Smooth muscle cell of the brain vasculature (primary cell): ENCODE data around the gene DENND1A.

Experiments used
- DNase-seq: peaks from one replicate; pipeline ENCODE4 v3.0.0-alpha.2; 2012; ENCODE audit warnings: low read depth, low spot score

The DENND1A gene

GRCh38 chr9:123541411-123541810, 388.5 kb downstream of the DENND1A start:
- DNase-seq: no peak

DNA sequence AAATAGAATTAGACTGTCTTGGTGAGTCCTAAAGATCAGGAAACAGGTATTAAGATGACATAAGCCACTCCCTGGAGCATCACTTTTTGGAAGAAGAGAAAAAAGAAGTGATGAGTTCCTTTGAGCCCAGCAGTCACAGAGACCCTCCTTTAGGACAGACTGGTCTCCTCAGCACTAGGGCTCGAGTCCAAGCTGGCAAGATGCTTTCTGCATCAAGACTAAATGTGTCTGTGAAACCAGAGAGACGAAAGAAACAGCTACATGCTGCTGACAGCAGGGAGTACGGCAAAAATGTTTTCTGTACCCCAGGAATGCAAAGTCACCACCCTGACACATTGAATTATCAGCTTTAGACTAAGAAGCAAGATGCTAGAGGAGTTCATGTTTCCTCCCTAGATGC, 389.5 kb downstream of the DENND1A start:
- no peak for DNase-seq

DNA sequence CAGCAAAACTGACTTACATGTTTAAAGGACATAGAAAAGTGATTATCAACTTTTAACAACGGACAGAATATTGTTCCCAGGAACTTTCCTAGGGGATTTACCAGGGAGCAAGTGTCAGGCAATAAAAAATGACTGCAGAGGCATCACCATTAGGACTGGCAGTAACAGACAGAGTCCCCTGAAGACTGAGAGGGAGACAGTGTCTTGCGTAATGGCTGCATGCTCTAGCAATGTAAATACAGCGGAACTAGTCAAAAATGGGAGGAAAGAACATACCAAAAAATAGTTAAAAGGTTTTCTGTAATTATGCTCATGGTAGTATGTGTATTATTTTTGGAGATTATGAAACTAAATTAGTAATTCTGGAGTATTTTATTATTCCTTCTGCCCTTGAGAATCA, 392.1 kb downstream of the DENND1A start:
- DNase-seq: no peak

DNA sequence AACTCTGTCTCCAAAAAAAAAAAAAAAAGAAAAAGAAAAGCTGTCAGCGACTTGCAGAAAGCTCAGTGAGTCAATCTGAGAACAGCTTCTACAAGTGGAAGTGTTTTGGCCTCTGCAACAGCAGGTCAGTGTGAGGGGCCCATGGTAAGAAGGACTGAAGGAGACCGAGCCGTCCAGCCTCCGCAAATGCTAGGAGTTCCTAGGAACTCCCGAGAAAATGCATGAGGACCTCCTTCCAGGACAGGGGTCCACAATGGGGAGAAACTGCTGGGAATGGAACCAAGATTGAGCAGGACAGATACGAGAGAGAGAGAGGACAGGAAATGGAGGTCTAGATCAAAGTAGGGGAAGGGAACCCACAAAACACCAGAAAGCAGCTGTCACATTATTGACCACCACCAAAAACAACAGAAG, 393.5 kb downstream of the DENND1A start:
- DNase-seq: no peak

DNA sequence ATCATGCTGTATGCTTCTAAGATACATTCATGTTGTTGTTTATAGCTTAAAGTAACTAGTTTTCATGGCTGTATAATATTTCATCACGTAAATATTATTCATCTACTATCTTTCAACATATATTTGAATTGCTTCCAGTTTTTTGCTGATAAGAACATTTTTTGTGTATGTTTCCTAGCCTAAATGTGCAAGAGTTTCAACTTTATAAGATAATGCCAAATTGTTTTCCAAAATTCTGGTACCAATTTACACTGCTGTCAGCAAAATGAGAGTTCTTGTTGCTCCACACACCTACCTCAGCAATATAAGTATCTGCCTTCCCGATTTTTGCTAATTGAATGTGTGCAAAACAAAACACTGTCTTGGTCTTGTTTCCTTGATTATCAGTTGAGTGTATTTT, 395.6 kb downstream of the DENND1A start:
- no peak for DNase-seq

GRCh38 chr9:123530244-123530643, 399.7 kb downstream of the DENND1A start:
- no peak for DNase-seq

DNA sequence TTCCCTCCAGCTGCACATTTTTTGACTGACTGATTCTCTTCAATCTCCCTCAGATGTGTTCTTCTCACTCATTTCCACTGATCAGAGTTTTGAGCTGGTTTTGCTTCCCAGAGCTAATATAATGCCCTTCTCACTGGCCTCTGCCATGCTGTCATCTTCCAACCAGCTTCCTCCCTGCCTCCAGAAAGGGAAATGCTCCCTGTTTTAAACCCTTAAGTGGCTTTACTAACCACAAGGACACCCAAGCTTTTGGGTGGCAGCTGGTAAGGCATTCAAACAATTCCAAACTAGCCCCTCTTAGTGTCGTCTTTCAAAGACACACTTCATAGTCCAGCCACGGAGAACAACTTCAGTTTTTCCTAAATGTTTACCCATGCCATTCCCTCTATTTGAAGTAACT, 401.4 kb downstream of the DENND1A start:
- DNase-seq: no peak

- no peak for DNase-seq
Observed at GRCh38 chr9:123527981-123528380, 401.9 kb downstream of the DENND1A start.

DNA sequence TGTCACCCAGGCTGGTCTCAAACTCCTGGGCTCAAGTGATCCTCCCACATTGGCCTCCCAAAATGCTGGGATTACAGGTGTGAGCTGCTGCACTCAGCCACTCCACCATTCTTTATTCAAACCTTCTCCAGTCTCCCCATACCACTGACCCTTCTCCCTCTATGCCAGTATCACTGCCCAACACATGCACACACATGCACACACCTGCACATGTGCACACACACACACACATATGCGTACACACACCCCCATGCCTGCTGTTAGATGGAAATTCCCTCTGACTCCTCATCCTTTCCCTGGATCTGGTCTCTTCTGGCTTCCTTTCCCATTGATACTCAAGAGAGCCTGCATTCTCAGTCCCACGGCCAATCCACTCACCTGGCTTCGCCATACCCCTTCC, 404.0 kb downstream of the DENND1A start:
- no peak for DNase-seq

DNA sequence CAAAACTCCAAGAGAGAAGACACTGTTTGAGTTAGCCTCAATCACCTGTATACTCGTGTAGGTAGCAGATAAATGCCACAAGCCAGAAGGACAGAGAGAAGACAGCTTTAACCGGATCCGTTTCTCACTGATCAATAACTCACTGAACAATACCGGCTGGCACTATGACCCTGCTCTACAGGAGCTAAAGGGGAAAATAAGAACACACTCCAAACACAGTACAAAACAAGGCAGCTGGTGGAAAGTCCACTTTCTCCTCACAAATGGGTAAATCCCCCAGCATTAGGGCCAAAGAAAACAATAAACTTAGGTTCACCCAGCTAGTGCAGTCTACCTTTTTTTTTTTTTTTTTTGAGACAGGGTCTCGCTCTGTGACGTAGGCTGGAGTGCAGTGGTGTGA, 404.5 kb downstream of the DENND1A start:
- DNase-seq: no peak

DNA sequence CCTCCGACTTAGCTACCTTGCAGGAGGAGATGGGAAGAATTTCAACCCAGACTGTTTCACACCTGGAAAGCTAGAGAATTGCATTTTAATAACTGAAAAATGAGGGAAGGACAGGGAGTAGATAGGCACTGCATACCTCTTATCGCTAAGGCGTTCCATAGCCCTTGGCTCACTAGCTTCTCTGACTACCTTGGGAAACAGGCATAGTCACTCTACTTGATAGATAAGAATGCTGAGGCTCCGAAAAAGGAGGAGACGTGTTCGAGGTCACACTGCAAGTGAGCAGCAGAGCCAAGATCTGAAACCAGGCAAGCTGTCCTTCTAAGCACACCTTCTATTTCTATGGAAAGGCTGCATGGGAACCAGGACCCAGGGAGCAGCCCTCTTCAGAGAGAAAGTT, 405.1 kb downstream of the DENND1A start:
- no peak for DNase-seq

- DNase-seq: no peak
Observed at GRCh38 chr9:123523845-123524244, 406.1 kb downstream of the DENND1A start.

GRCh38 chr9:123523001-123523400, 406.9 kb downstream of the DENND1A start:
- DNase-seq: no peak

DNA sequence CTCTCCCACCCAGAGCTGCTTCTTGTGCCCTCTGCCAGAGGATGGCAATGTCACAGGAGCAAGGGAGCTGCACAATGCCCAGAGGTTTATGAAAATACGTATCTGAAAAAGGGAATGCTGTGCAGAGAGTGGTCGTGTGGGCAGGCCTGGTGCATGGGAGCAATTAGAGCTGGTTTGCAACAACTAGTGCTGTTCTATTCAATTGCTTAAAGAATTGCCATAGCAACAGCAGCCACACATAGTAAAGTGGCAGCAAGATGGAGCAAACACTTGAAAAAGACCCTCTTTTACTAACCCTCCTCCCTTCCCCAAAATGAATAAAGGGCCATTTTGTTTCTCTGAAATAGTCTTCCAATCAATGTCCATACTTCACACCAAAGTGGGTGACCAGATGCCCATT, 407.7 kb downstream of the DENND1A start:
- DNase-seq: no peak

DNA sequence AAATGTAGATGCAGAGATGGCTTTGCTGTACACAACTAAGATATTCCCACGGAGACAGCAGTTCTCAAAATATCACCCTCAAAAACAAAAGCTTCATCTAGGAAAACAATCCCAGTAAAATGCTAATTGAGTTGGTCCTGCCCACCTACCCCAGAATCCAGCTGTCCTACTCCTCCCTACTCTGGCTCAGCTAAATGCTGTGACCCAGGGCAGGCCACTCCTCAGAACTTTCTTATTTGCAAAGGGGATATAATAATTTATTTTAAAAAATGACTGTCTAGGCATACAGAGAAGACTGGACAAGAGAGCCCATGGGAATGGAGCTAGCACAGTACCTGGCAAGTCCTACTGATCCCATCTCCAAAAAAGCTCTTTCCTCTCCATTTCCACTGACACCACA, 411.6 kb downstream of the DENND1A start:
- DNase-seq: no peak

- no peak for DNase-seq
Observed at GRCh38 chr9:123517512-123517911, 412.4 kb downstream of the DENND1A start.

DNA sequence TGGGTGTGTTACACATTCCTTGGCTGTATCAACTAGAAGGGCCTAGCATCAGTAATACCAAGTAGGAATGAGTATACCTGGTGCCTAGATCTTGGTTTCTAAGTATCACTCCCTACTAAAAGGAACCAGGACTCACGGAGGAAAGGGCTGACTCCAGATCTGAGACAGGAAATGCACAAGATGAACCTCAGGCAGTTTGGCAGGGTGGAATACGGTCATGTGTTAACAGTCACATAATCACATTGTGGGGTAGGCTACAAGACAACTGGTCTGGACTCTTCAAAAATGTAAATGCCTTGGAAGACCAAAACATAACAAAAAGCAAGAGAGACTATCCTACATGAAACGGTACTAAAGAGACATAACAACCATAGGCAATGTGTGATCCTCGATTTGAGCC, 415.2 kb downstream of the DENND1A start:
- DNase-seq: no peak

- no peak for DNase-seq
Observed at GRCh38 chr9:123513554-123513953, 416.4 kb downstream of the DENND1A start.

- DNase-seq: no peak
Observed at GRCh38 chr9:123511326-123512277, 418.3 kb downstream of the DENND1A start.

DNA sequence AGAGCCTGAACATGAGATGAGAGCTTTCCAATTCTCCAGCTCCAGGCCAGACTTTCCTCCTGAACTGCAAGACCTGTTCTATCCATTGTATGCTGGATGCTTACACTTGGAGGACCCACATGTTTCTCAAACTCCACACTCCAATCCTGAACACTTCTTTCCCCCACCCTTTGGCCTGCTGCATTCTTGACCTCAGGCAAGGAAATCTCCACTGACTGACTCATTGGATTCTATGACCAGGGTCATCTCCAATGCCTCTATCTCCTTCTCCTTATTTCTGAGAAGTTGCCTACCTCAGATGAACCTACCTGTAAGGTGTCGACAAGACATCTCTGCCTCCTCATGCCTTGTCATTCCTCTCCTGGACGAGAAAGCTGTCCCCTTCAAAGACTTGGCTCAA, 420.3 kb downstream of the DENND1A start:
- DNase-seq: no peak

DNA sequence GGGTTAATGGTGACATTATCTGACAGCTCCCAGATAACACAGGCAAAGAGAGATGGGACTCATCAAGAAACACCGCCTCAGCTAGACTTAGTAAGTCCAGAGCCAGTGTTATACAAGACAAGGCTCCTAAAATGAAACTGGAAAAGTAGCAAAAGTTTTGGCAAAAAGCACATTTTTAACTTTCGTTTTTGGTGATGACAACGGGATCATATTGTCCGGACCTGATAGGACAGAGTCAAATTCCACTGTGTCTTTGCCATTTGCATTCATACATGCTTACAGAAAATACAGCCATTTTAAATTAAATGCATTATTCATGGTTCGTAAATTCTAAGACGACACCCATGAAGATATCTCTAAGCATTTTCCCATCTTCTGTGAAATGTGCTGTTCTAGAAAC, 421.9 kb downstream of the DENND1A start:
- no peak for DNase-seq

- no peak for DNase-seq
Observed at GRCh38 chr9:123505496-123505895, 424.4 kb downstream of the DENND1A start.

- DNase-seq: no peak
Observed at GRCh38 chr9:123500336-123500735, 429.6 kb downstream of the DENND1A start.

- DNase-seq: no peak
Observed at GRCh38 chr9:123497830-123498229, 432.1 kb downstream of the DENND1A start.
